Stimulated activated CD4-positive, alpha-beta T cell treated with anti-CD3 and anti-CD28 coated beads, Interleukin-1b, Interleukin-23, amount 100 ng/mL, for 24 hours (primary cell): ENCODE measurements around the gene MRM2.

Experiments used
- DNase-seq, 4 experiments: peaks; one replicate each; pipeline ENCODE4 v3.0.0-alpha.2; 2020; ENCODE audit warnings: low read depth in 4 of 4, low spot score in 1 of 4

Gene MRM2

GRCh38 chr7:2205036-2205780 is 36.8 kb downstream of the MRM2 start:
- DNase-seq = no peak

- DNase-seq = no peak
Observed at GRCh38 chr7:2204446-2204845, 37.6 kb downstream of the MRM2 start.

DNA sequence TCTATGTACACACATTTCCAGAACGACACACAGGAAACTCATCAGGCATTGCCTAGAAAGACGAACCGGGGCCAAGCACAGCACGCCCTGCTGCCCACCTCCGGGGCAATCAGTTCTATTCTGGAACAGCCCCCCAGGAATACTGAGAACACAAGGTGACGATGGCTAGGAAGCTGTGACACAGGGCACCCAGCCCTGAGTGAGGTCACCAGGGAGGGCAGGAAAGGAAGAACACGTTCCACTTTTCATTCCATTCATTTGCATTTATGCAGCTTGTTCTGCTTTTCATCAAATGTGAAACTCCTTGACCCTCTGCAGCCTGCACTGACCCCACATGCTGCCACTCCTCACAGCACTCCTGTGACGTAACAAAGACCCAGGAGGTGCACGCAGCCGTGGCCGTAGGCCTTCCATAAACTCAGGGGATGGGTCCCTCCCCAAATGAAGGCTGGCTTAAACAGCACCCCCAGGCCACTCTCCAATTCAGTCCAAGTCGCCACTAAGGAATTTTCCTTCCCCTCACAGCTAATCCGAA is 38.2 kb downstream of the MRM2 start:
- DNase-seq = no peak

DNA sequence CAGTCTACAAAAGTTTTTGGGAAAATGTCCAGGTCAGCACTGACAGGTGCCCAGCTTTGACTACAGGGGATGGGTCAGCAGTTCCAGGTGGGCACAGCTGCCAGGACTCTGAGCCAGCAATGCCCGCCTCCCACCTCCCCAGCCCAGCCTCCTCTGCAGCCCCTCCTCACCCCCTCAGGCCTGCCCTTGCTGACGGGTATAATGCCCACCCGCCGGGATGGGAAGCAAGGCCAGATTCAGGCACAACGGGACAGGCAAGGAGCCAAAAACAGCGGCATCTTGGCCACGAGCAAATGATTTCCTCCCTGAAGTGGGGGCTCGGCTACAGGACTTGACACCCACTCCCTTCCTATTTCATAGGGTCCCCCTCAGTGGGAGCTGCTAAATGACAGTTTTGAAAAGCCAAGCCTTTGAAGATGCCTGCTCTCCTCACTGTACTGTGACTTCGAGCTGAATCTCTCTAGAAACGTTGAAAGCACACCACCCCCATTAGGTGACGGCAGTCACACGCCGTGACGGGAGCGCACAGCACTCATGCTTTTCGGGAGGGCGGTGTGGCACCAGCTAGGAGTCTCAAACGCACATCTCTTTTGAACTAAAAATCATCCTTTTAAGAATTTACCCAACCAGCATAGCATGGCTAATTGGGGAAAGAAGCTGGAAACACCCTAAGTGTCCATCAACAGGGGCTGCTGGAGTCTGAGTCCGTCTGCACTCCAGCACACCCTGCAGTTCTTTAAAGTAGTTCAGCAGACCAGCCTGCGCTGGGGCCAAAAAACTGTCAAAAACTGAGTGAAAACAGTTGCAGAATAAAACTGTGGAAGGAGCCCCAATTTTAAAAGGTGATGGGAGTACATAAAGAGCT is 38.9 kb downstream of the MRM2 start:
- DNase-seq = no peak

GRCh38 chr7:2202361-2202761 is 39.6 kb downstream of the MRM2 start:
- no peak for DNase-seq

GRCh38 chr7:2201686-2202360 is 40.2 kb downstream of the MRM2 start:
- DNase-seq = no peak

GRCh38 chr7:2201128-2201527 is 40.9 kb downstream of the MRM2 start:
- DNase-seq = no peak

DNA sequence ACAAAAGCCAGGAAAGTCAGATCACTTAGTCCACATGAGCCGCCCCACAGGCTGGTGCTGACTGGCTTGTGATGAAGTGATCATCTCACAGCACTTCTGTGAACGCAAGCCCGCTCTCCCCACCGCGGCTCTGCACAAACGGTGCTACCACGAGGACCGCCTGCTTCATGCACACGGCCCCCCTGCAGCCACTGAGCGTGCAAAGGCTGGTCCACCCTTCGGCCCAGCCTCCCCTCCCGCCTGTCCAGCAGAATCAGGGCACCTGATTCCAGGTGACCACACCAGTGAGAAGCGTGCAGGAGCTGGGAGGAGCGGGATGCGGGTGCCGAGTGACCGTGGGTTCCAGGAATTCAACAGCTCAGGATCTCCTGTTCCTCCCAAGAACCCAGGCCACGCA is 41.4 kb downstream of the MRM2 start:
- DNase-seq = no peak

GRCh38 chr7:2199956-2200583 is 41.9 kb downstream of the MRM2 start:
- no peak for DNase-seq

- DNase-seq = no peak
Observed at GRCh38 chr7:2199528-2199927, 42.5 kb downstream of the MRM2 start.

- no peak for DNase-seq
Observed at GRCh38 chr7:2198760-2199159, 43.2 kb downstream of the MRM2 start.

DNA sequence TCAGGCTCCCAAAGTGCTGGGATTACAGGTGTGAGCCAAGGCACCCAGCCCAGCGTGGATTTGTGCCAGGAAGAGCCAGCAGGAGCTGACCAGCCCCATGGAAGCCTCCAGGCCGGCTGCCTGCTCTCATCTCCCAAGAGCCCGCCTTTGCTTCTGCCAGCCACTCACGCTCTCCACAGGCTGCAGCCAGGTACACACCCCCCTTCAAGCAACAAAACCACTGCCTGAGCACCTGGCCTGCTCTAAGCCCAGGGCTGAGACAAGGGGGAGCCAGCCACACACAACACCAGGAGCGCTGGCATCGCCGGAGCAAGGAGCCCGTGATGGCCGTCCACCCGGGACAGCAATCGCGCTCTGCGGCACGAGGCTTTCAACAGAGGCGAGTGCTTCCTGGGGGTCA is 43.8 kb downstream of the MRM2 start:
- DNase-seq = no peak

GRCh38 chr7:2197436-2198155 is 44.4 kb downstream of the MRM2 start:
- DNase-seq = no peak

- no peak for DNase-seq
Observed at GRCh38 chr7:2196381-2197378, 45.3 kb downstream of the MRM2 start.

DNA sequence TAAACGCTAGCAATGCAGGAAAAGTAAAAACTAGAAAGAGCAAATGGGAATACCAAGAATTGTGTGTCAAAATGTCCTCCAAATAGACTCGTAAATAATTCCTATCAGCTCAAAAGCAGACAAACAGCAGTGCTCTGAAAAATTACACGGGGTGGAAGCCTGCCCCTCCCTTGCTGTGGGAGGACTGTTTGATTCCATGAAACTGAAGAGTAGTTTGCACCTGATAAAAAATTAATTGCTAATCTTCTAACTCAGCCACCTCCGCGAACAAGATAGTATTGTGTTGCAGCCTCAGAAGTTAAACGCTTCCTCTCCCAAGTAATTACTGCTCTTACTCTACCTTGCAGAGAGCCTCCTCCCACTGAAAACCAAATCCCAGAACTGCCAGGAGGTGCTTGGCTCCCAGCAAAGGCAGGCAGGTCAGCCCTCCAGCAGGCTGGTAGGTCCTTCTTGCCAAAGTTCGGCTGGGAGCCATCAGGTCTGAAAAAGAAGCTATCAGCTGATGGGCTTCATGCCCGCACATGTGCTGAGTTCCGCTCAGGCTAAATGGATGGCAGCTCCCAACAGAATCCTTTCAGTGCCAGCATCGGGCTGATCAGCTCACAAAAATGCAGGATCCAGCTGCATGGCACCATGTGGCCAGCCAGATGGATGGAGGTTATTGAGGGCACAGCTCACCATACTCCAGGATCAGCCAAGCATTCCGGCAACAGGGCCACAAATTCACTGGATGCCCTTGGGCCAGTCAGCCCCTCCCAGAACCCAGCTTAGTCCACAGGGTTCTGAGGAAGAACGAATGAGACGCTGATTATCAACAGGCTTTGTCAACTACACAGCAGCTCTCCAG is 46.4 kb downstream of the MRM2 start:
- no peak for DNase-seq

DNA sequence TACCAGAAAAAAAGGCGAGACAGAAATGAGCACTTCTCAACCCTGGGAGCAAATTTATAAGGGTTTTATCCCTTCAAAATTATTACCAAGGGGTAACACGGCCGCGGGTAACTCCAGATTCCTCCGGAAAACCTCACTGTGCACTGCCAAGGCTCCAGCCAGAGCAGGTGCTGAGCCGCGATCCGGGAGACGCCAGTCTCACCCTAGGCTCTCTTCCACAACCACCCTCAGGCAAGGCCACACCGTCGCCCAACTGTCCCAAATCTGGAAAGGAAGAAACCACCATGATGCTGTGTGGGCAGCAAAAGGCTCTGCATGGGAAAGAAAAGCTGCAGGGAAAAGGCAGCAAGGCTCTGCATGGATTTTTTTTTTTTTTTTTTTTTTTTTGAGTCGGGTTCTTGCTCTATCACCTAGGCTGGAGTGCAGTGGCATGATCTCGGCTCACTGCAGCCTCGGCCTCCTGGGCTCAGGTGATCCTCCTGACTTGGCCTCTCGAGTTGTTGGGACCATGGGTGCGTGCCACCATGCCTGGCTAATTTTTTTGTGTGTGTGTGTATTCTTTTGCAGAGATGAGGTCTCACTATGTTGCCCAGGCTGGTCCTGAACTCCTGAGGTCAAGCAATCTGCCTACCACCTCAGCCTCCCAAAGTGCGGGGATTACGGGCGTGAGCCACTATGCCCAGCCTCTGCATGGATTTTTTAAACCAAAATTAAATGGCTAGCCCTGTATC is 48.3 kb downstream of the MRM2 start:
- DNase-seq = no peak

- no peak for DNase-seq
Observed at GRCh38 chr7:2192831-2193534, 49.0 kb downstream of the MRM2 start.
